ENCODE data around the gene CANX. TPM values are rescaled to one million over a fixed set of nuclear protein-coding genes. Genes with fewer than 3 reads are reported as not detected.
A peak's percentile ranks its signal among the peaks of the same experiment; 100 is the strongest.

The CANX gene
- total and polyA plus RNA-seq, 9 of the 15 experiments (the other 6 are each of a cell fraction or from before 2014, with no cell fraction given): 155 to 893 (median 589) TPM

DNA sequence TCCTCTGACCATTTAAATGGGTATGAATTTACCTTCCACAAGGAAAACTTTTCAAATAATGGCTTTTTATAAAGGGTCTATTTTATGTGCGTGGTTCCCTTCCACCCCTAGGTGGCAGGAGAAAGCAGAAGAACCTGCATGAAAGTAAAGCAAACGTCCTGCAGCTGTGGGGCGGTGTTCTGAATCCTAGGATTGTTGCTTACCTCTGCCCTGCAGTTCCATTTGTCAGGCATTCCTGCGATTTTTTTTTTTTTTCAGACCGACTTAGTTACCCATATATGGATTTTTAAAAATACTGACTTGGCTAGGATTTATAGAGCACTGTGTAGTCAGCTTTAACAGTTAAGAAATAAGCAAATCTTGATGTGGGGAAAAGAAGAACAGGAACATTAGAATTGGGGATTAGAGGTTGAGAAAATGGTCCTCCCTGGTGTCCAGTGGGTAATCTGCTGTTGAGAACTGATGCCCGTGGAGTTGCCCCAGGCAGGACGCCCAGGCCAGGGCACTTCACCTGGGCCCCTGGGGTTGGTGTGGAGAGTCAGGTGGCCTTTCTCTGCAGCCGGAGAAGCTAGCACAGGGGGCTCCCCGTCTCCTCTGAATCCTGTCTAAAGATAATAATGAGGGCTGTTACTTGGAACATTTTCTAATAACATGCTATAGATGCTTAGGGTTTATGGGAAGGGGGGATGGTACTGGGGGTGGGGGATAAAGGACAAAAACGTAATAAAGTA is 64.6 kb downstream of the CANX start (continued):
- TF ChIP-seq, protein P1, sequence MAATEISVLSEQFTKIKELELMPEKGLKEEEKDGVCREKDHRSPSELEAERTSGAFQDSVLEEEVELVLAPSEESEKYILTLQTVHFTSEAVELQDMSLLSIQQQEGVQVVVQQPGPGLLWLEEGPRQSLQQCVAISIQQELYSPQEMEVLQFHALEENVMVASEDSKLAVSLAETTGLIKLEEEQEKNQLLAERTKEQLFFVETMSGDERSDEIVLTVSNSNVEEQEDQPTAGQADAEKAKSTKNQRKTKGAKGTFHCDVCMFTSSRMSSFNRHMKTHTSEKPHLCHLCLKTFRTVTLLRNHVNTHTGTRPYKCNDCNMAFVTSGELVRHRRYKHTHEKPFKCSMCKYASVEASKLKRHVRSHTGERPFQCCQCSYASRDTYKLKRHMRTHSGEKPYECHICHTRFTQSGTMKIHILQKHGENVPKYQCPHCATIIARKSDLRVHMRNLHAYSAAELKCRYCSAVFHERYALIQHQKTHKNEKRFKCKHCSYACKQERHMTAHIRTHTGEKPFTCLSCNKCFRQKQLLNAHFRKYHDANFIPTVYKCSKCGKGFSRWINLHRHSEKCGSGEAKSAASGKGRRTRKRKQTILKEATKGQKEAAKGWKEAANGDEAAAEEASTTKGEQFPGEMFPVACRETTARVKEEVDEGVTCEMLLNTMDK (IDR thresholded peaks at IDR 0.05; ENCODE audit: borderline replicate concordance, insufficient read depth, low read depth, low read length, poor library complexity, severe bottlenecking): no peak
- 0 out of 4 replicates have a peak, but pooled peaks of 1 of the 2 experiments have one; percentile 11 for TF ChIP-seq SIX5 (IDR thresholded peaks at IDR 0.05; ENCODE audit: borderline replicate concordance in 1 of 2, insufficient read depth in 1 of 2, low read depth in 1 of 2, low read length in 2 of 2)
- TF ChIP-seq, protein P2, sequence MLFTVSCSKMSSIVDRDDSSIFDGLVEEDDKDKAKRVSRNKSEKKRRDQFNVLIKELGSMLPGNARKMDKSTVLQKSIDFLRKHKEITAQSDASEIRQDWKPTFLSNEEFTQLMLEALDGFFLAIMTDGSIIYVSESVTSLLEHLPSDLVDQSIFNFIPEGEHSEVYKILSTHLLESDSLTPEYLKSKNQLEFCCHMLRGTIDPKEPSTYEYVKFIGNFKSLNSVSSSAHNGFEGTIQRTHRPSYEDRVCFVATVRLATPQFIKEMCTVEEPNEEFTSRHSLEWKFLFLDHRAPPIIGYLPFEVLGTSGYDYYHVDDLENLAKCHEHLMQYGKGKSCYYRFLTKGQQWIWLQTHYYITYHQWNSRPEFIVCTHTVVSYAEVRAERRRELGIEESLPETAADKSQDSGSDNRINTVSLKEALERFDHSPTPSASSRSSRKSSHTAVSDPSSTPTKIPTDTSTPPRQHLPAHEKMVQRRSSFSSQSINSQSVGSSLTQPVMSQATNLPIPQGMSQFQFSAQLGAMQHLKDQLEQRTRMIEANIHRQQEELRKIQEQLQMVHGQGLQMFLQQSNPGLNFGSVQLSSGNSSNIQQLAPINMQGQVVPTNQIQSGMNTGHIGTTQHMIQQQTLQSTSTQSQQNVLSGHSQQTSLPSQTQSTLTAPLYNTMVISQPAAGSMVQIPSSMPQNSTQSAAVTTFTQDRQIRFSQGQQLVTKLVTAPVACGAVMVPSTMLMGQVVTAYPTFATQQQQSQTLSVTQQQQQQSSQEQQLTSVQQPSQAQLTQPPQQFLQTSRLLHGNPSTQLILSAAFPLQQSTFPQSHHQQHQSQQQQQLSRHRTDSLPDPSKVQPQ (CRISPR knock-in tag; IDR thresholded peaks at IDR 0.05; ENCODE audit: borderline replicate concordance): no peak
- no peak for TF ChIP-seq ZBED1 (IDR thresholded peaks at IDR 0.05)
- TF ChIP-seq ZNF12 (CRISPR knock-in tag; IDR thresholded peaks at IDR 0.05): no peak
- no peak for TF ChIP-seq ZNF121 (CRISPR knock-in tag; conservative IDR thresholded peaks at IDR 0.05)
- TF ChIP-seq, protein P3, sequence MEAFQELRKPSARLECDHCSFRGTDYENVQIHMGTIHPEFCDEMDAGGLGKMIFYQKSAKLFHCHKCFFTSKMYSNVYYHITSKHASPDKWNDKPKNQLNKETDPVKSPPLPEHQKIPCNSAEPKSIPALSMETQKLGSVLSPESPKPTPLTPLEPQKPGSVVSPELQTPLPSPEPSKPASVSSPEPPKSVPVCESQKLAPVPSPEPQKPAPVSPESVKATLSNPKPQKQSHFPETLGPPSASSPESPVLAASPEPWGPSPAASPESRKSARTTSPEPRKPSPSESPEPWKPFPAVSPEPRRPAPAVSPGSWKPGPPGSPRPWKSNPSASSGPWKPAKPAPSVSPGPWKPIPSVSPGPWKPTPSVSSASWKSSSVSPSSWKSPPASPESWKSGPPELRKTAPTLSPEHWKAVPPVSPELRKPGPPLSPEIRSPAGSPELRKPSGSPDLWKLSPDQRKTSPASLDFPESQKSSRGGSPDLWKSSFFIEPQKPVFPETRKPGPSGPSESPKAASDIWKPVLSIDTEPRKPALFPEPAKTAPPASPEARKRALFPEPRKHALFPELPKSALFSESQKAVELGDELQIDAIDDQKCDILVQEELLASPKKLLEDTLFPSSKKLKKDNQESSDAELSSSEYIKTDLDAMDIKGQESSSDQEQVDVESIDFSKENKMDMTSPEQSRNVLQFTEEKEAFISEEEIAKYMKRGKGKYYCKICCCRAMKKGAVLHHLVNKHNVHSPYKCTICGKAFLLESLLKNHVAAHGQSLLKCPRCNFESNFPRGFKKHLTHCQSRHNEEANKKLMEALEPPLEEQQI (IDR thresholded peaks at IDR 0.05): no peak
- TF ChIP-seq, protein P4, sequence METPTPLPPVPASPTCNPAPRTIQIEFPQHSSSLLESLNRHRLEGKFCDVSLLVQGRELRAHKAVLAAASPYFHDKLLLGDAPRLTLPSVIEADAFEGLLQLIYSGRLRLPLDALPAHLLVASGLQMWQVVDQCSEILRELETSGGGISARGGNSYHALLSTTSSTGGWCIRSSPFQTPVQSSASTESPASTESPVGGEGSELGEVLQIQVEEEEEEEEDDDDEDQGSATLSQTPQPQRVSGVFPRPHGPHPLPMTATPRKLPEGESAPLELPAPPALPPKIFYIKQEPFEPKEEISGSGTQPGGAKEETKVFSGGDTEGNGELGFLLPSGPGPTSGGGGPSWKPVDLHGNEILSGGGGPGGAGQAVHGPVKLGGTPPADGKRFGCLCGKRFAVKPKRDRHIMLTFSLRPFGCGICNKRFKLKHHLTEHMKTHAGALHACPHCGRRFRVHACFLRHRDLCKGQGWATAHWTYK (CRISPR knock-in tag; IDR thresholded peaks at IDR 0.05): no peak
- TF ChIP-seq ATF1 (CRISPR knock-in tag; IDR thresholded peaks at IDR 0.05): no peak
- no peak for TF ChIP-seq ATF1 (tag; IDR thresholded peaks at IDR 0.05)
- TF ChIP-seq HDAC1 (IDR thresholded peaks at IDR 0.05): no peak
- TF ChIP-seq, protein P5, sequence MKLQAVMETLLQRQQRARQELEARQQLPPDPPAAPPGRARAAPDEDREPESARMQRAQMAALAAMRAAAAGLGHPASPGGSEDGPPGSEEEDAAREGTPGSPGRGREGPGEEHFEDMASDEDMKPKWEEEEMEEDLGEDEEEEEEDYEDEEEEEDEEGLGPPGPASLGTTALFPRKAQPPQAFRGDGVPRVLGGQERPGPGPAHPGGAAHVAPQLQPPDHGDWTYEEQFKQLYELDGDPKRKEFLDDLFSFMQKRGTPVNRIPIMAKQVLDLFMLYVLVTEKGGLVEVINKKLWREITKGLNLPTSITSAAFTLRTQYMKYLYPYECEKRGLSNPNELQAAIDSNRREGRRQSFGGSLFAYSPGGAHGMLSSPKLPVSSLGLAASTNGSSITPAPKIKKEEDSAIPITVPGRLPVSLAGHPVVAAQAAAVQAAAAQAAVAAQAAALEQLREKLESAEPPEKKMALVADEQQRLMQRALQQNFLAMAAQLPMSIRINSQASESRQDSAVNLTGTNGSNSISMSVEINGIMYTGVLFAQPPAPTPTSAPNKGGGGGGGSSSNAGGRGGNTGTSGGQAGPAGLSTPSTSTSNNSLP (IDR thresholded peaks at IDR 0.05; ENCODE audit: borderline replicate concordance, low read depth, low read length): no peak
- TF ChIP-seq, protein P6, sequence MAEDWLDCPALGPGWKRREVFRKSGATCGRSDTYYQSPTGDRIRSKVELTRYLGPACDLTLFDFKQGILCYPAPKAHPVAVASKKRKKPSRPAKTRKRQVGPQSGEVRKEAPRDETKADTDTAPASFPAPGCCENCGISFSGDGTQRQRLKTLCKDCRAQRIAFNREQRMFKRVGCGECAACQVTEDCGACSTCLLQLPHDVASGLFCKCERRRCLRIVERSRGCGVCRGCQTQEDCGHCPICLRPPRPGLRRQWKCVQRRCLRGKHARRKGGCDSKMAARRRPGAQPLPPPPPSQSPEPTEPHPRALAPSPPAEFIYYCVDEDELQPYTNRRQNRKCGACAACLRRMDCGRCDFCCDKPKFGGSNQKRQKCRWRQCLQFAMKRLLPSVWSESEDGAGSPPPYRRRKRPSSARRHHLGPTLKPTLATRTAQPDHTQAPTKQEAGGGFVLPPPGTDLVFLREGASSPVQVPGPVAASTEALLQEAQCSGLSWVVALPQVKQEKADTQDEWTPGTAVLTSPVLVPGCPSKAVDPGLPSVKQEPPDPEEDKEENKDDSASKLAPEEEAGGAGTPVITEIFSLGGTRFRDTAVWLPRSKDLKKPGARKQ (CRISPR knock-in tag; IDR thresholded peaks at IDR 0.05): no peak
